Caco-2 (cell line): ENCODE measurements around the gene BPIFB1. TPM values are rescaled to one million over a fixed set of nuclear protein-coding genes. Genes with fewer than 3 reads are reported as not detected.

Experiments used
- BruUV-seq: library from RNA; stranded (reverse); fragments of 400-500 nt; replicated peaks from 2 replicates; lab custom pipeline; 2021; lab: Mats Ljungman, UMichigan
- CTCF ChIA-PET: fragments of 300-600 bp; sonication (Branson Sonifier 250); formaldehyde crosslinking; loops from one replicate; lab custom pipeline; 2022; ENCODE audit warnings: antibody characterized with exemption; lab: Charles Lee
- POLR2A ChIA-PET: fragments of 300-600 bp; sonication (Branson Sonifier 250); formaldehyde crosslinking; loops from one replicate; lab custom pipeline; 2022; ENCODE audit warnings: antibody characterized with exemption; lab: Charles Lee
- DNase-seq, 2 experiments: peaks; one replicate each; pipeline versions ENCODE4 v3.0.0 to v3.0.0-alpha.2; 2020 to 2022
- H3K27me3 ChIP-seq: replicated peaks from 2 replicates; pipeline ENCODE4 v1.6.0; 2011; ENCODE audit warnings: low read length; ENCODE audit not compliant: control insufficient read depth, insufficient read depth
- H3K36me3 ChIP-seq: 2 replicates; pipeline ENCODE4 v1.5.1; 2011; ENCODE audit warnings: low read length; ENCODE audit not compliant: control insufficient read depth, insufficient read depth
- H3K4me1 ChIP-seq: fragments of 250-450 bp; sonication (Bioruptor Pico); 2 replicates; pipeline ENCODE4 v1.5.1; 2020; ENCODE audit warnings: mild to moderate bottlenecking
- H3K4me3 ChIP-seq: 2 replicates; pipeline ENCODE4 v1.5.1; 2011; ENCODE audit warnings: low read depth, mild to moderate bottlenecking, control low read depth, low read length
- H3K9me3 ChIP-seq: fragments of 250-450 bp; sonication (Bioruptor Pico); 2 replicates; pipeline ENCODE4 v1.5.1; 2020; ENCODE audit warnings: mild to moderate bottlenecking, moderate library complexity
- H3K27ac Mint-ChIP-seq: one replicate; pipeline ENCODE4 v1.8.0; 2022; ENCODE audit warnings: mixed read lengths; ENCODE audit not compliant: unreplicated experiment
- H3K27me3 Mint-ChIP-seq: one replicate; pipeline ENCODE4 v1.8.0; 2022; ENCODE audit warnings: mixed read lengths; ENCODE audit not compliant: insufficient read depth, unreplicated experiment
- H3K36me3 Mint-ChIP-seq: one replicate; pipeline ENCODE4 v1.8.0; 2022; ENCODE audit warnings: mild to moderate bottlenecking, mixed read lengths; ENCODE audit not compliant: insufficient read depth, unreplicated experiment
- H3K4me1 Mint-ChIP-seq: one replicate; pipeline ENCODE4 v1.8.0; 2022; ENCODE audit warnings: low read depth, mixed read lengths; ENCODE audit not compliant: unreplicated experiment
- H3K4me3 Mint-ChIP-seq: one replicate; pipeline ENCODE4 v1.8.0; 2022; ENCODE audit warnings: mild to moderate bottlenecking, moderate library complexity, mixed read lengths; ENCODE audit not compliant: unreplicated experiment
- H3K9me3 Mint-ChIP-seq: one replicate; pipeline ENCODE4 v1.8.0; 2022; ENCODE audit warnings: mixed read lengths; ENCODE audit not compliant: unreplicated experiment
- CTCF ChIP-seq, 2 experiments: fragments of 200-600 bp in 1 of 2; IDR thresholded peaks; 1 replicate in 1 of 2; 2 replicates in 1 of 2; pipeline versions ENCODE4 v1.5.1 to v1.8.0; 2011 to 2022; ENCODE audit warnings: antibody characterized with exemption in 1 of 2, control low read depth in 1 of 2, inconsistent platforms in 1 of 2, low read depth in 1 of 2, low read length in 1 of 2, mild to moderate bottlenecking in 1 of 2, moderate library complexity in 1 of 2; ENCODE audit not compliant: insufficient read depth in 1 of 2, severe bottlenecking in 1 of 2, unreplicated experiment in 1 of 2
- intact Hi-C: fragments of 100-400 bp; cut with micrococcal nuclease; formaldehyde crosslinking; loops from one replicate; pipeline ENCODE4 v1.10.0; 2022; ENCODE audit not compliant: unreplicated experiment
- total RNA-seq: library from RNA; stranded (reverse); gene quantifications from 2 replicates; pipeline ENCODE4 v1.2.3, GENCODE V29; 2022

The BPIFB1 gene
- total RNA-seq, 1 experiment from 2014 or later = not detected

GRCh38 chr20:33348136-33348937 lies 65.3 kb downstream of the BPIFB1 start:
- no peak overlapping the region for H3K27ac Mint-ChIP-seq
- peaks cover 22% of the 10 kb centered on the region for H3K36me3 Mint-ChIP-seq
- no TSS peak for BruUV-seq
- no peak for DNase-seq
- H3K4me3 Mint-ChIP-seq = no peak overlapping the region
- no peaks in the 10 kb centered on the region for H3K27me3 Mint-ChIP-seq
- peaks cover 5% of the 10 kb centered on the region for H3K4me1 Mint-ChIP-seq
- CTCF ChIA-PET = no interaction called here
- intact Hi-C loops = no loop called here
- Histone ChIP-seq H3K36me3 (no peaks in the 10 kb centered on the region), H3K27me3 (no peaks in the 10 kb centered on the region), H3K9me3 (no peaks in the 10 kb centered on the region), H3K4me3 (no peak overlapping the region), H3K4me1 (peaks cover 6% of the 10 kb centered on the region; the same call in 1 of the 2 replicates)
- POLR2A ChIA-PET = no interaction called here
- H3K9me3 Mint-ChIP-seq = no peaks in the 10 kb centered on the region
- no peak for TF ChIP-seq CTCF (IDR thresholded peaks at IDR 0.05; ENCODE audit: insufficient read depth in 1 of 2, low read depth in 1 of 2, low read length in 1 of 2, severe bottlenecking in 1 of 2, unreplicated experiment in 1 of 2)

GRCh38 chr20:33349493-33349892 lies 66.5 kb downstream of the BPIFB1 start:
- Mint-ChIP-seq H3K27ac (no peak overlapping the region), H3K36me3 (peaks cover 27% of the 10 kb centered on the region), H3K4me3 (no peak overlapping the region), H3K9me3 (no peaks in the 10 kb centered on the region), H3K27me3 (no peaks in the 10 kb centered on the region), H3K4me1 (peaks cover 5% of the 10 kb centered on the region)
- TF ChIP-seq CTCF (IDR thresholded peaks at IDR 0.05; ENCODE audit: insufficient read depth in 1 of 2, low read depth in 1 of 2, low read length in 1 of 2, severe bottlenecking in 1 of 2, unreplicated experiment in 1 of 2) = no peak
- ChIA-PET CTCF (no interaction called here), POLR2A (no interaction called here)
- Histone ChIP-seq H3K4me3 (no peak overlapping the region), H3K27me3 (no peaks in the 10 kb centered on the region), H3K4me1 (peaks cover 6% of the 10 kb centered on the region; the same call in 1 of the 2 replicates), H3K36me3 (no peaks in the 10 kb centered on the region), H3K9me3 (no peaks in the 10 kb centered on the region)
- no peak for DNase-seq
- intact Hi-C loops = no loop called here
- no TSS peak for BruUV-seq

- Histone ChIP-seq H3K4me3 (no peak overlapping the region), H3K36me3 (no peaks in the 10 kb centered on the region), H3K4me1 (peaks cover 6% of the 10 kb centered on the region; the same call in 1 of the 2 replicates), H3K9me3 (no peaks in the 10 kb centered on the region), H3K27me3 (no peaks in the 10 kb centered on the region)
- peaks cover 5% of the 10 kb centered on the region for H3K4me1 Mint-ChIP-seq
- CTCF ChIA-PET = no interaction called here
- POLR2A ChIA-PET = no interaction called here
- peak overlapping the region; percentile 83 for H3K27ac Mint-ChIP-seq
- H3K4me3 Mint-ChIP-seq = no peak overlapping the region
- DNase-seq = peak; percentile 41 to 67
- intact Hi-C loops = no loop called here
- no peaks in the 10 kb centered on the region for H3K27me3 Mint-ChIP-seq
- no peak for TF ChIP-seq CTCF (IDR thresholded peaks at IDR 0.05; ENCODE audit: insufficient read depth in 1 of 2, low read depth in 1 of 2, low read length in 1 of 2, severe bottlenecking in 1 of 2, unreplicated experiment in 1 of 2)
- BruUV-seq = no TSS peak
- H3K36me3 Mint-ChIP-seq = peaks cover 37% of the 10 kb centered on the region
- no peaks in the 10 kb centered on the region for H3K9me3 Mint-ChIP-seq
Observed at GRCh38 chr20:33351696-33352095, 68.7 kb downstream of the BPIFB1 start.
